Measurements from ENCODE around the gene ZNF205. TPM values are rescaled to one million over a fixed set of nuclear protein-coding genes. Genes with fewer than 3 reads are reported as not detected.

ZNF205 gene
- total and polyA plus RNA-seq, 2 of the 4 experiments (the other 2 are of a cell fraction) = 8.2 to 12.7 TPM

GRCh38 chr16:3101018-3101840 lies 11.2 kb upstream of the ZNF205 start:
- H4K5ac ChIP-seq (ENCODE audit: low read depth, low read length) = no peak overlapping the region
- no peak for ATAC-seq (ENCODE audit: low read depth)
- intact Hi-C loops (cut with micrococcal nuclease) = no loop called here

More at GRCh38 chr16:3101018-3101840, 11.2 kb upstream of the ZNF205 start:
- peaks cover 3% of the 10 kb centered on the region for H3K4me1 ChIP-seq (ENCODE audit: control insufficient read depth, insufficient read depth, low read length)
- H4K20me1 ChIP-seq (ENCODE audit: insufficient read depth, low read length) = no peaks in the 10 kb centered on the region
- no peaks in the 10 kb centered on the region for H3K9me3 ChIP-seq (ENCODE audit: control insufficient read depth, insufficient read depth, low read length)
- no TSS peak for BruUV-seq (replicated peaks)
- no peak overlapping the region for H3K9ac ChIP-seq (ENCODE audit: low read depth, low read length)
- no peak overlapping the region for H3K4me3 ChIP-seq (ENCODE audit: insufficient read depth, low read depth, low read length)
- H3K4ac ChIP-seq (ENCODE audit: low read depth, low read length) = no peak overlapping the region
- H4K8ac ChIP-seq (ENCODE audit: low read depth in 2 of 2, low read length in 2 of 2) = peak overlapping the region; percentile 75 to 89; a peak in 3 of 4 replicates
- H3K27ac ChIP-seq (ENCODE audit: insufficient read depth, low read length) = no peak overlapping the region
- no peak overlapping the region for H2BK20ac ChIP-seq (ENCODE audit: low read depth, low read length)
- no peak for DNase-seq
- ChIA-PET CTCF (interaction anchor here (0.6 kb wide), 1 partner anchor 54 kb away, joined by 3 read pairs; no protein-coding TSS in a partner anchor), POLR2A (ENCODE audit: unreplicated experiment) (no interaction called here)
- no peak overlapping the region for H2BK120ac ChIP-seq (ENCODE audit: low read depth, low read length)
- H4K91ac ChIP-seq (ENCODE audit: insufficient read depth, low read depth, low read length) = no peak overlapping the region
- peak overlapping the region; percentile 33; the same call in 1 of the 2 replicates for H2AK5ac ChIP-seq (ENCODE audit: low read depth, low read length)
- no peak overlapping the region for H3K4me2 ChIP-seq (ENCODE audit: low read depth, low read length)
- H3K56ac ChIP-seq (ENCODE audit: extremely low read depth, insufficient read depth, low read length) = no peak overlapping the region
- dilution Hi-C loops (cut with HindIII; ENCODE audit: low sequenced_read_pairs, unreplicated experiment) = no loop called here
- peak overlapping the region; percentile 52 for H2AFZ ChIP-seq (replicated peaks; ENCODE audit: low read length, poor library complexity)
- no peaks in the 10 kb centered on the region for H3K36me3 ChIP-seq (ENCODE audit: control insufficient read depth, insufficient read depth, low read length)
- H2BK5ac ChIP-seq (ENCODE audit: low read depth, low read length, poor library complexity, severe bottlenecking) = no peak overlapping the region
- TF ChIP-seq POLR2A (IDR thresholded peaks at IDR 0.05; ENCODE audit: low read depth, low read length) (no peak), RCOR1 (IDR thresholded peaks at IDR 0.05; ENCODE audit: insufficient replicate concordance, low read length) (no peak), MXI1 (IDR thresholded peaks at IDR 0.05; ENCODE audit: borderline replicate concordance, low read depth, low read length) (no peak), CEBPB (IDR thresholded peaks at IDR 0.05; ENCODE audit: low read depth, low read length) (no peak), MAFK (IDR thresholded peaks at IDR 0.05; ENCODE audit: low read depth, low read length) (no peak), CTCF (conservative IDR thresholded peaks at IDR 0.05; ENCODE audit: low read depth, low read length) (peak; percentile 45)
- in situ Hi-C loops (cut with MboI; ENCODE audit: low sequenced_read_pairs) = loop anchor here (5.0 kb wide), 1 partner anchor 39 kb away; no protein-coding TSS in a partner anchor
- H3K23ac ChIP-seq (ENCODE audit: low read depth, low read length) = no peak overlapping the region
- H3K9me1 ChIP-seq (ENCODE audit: insufficient read depth, low read length) = peaks cover 22% of the 10 kb centered on the region
- WGBS, 2 experiments (ENCODE audit: extremely low coverage in 2 of 2, insufficient read length in 1 of 2) = 44% methylated on average over 8 of the region's 29 CpGs; no CpG with 5 or more reads in 1 of the 2 experiments
- H3K14ac ChIP-seq (replicated peaks; ENCODE audit: low read depth, low read length) = no peak overlapping the region
- peak overlapping the region; percentile 65 for H2AK9ac ChIP-seq (replicated peaks; ENCODE audit: low read depth, low read length, poor library complexity)
- peaks cover 25% of the 10 kb centered on the region for H3K27me3 ChIP-seq (ENCODE audit: control insufficient read depth, insufficient read depth, low read length)
- H2BK15ac ChIP-seq (ENCODE audit: low read depth, low read length) = no peak overlapping the region
- no peak overlapping the region for H3K18ac ChIP-seq (ENCODE audit: low read depth, low read length)
- H3K79me1 ChIP-seq (ENCODE audit: low read depth in 1 of 2, low read length in 2 of 2) = no peaks in the 10 kb centered on the region
